ENCODE data around the gene DNMT1.
A peak's percentile ranks its signal among the peaks of the same experiment; 100 is the strongest.

DNMT1 gene

GRCh38 chr19:10187315-10187714 lies 7.4 kb downstream of the DNMT1 start:
- H2BK120ac ChIP-seq (ENCODE audit: low read depth, low read length) = no peak overlapping the region
- H3K79me1 ChIP-seq (ENCODE audit: low read depth, low read length) = peaks cover 11% of the 10 kb centered on the region
- H2AK5ac ChIP-seq (ENCODE audit: low read depth, low read length) = no peak overlapping the region
- no peak overlapping the region for H3K18ac ChIP-seq (ENCODE audit: low read length)
- H2BK15ac ChIP-seq (ENCODE audit: low read length) = no peak overlapping the region
- no peak for DNase-seq (ENCODE audit: low spot score)
- no peak overlapping the region for H3K27ac ChIP-seq (replicated peaks; ENCODE audit: low read length)
- no peak overlapping the region for H3K4me3 ChIP-seq (ENCODE audit: low read length in 2 of 2)
- no peak overlapping the region for H2BK5ac ChIP-seq (ENCODE audit: low read length)
- no peak overlapping the region for H4K8ac ChIP-seq (ENCODE audit: low read depth, low read length)
- WGBS, 2 donors (ENCODE audit: extremely low coverage in 2 of 2, insufficient read length in 2 of 2, insufficient replicate concordance in 1 of 2) = no CpG with 5 or more reads among the region's 11 CpGs
- H4K91ac ChIP-seq (ENCODE audit: low read depth, low read length, poor library complexity) = no peak overlapping the region
- no peak overlapping the region for H3K14ac ChIP-seq (ENCODE audit: low read length)
- no peaks in the 10 kb centered on the region for H3K9me3 ChIP-seq (replicated peaks in 1 of 2; ENCODE audit: control insufficient read depth in 2 of 2, insufficient read depth in 1 of 2, low read depth in 1 of 2, low read length in 2 of 2)
- no peak overlapping the region for H3K23ac ChIP-seq (ENCODE audit: low read depth, low read length, poor library complexity)
- H3K4me2 ChIP-seq (ENCODE audit: insufficient read depth, low read length, poor library complexity, severe bottlenecking) = no peak overlapping the region
- H3K27me3 ChIP-seq (ENCODE audit: control insufficient read depth in 3 of 3, insufficient read depth in 3 of 3, low read depth in 1 of 3, low read length in 3 of 3) = no peaks in the 10 kb centered on the region
- no peak overlapping the region for H3K4ac ChIP-seq (ENCODE audit: low read length)
- H2BK12ac ChIP-seq (ENCODE audit: low read length) = no peak overlapping the region
- H3K36me3 ChIP-seq (replicated peaks in 1 of 2; ENCODE audit: control insufficient read depth in 2 of 2, insufficient read depth in 2 of 2, low read length in 2 of 2) = peaks cover 25 to 85% of the 10 kb centered on the region in 2 donors
- H3K9ac ChIP-seq (ENCODE audit: low read depth, low read length, poor library complexity) = no peak overlapping the region
- H2AFZ ChIP-seq (ENCODE audit: low read length) = no peak overlapping the region
- H3K4me1 ChIP-seq (ENCODE audit: control insufficient read depth in 2 of 2, insufficient read depth in 1 of 2, low read depth in 1 of 2, low read length in 2 of 2) = no peaks in the 10 kb centered on the region

GRCh38 chr19:10184636-10185035 lies 10.1 kb downstream of the DNMT1 start:
- peaks cover 31 to 87% of the 10 kb centered on the region in 2 donors for H3K36me3 ChIP-seq (replicated peaks in 1 of 2; ENCODE audit: control insufficient read depth in 2 of 2, insufficient read depth in 2 of 2, low read length in 2 of 2)
- no peak overlapping the region for H2AK5ac ChIP-seq (ENCODE audit: low read depth, low read length)
- H4K91ac ChIP-seq (ENCODE audit: low read depth, low read length, poor library complexity) = no peak overlapping the region
- H2AFZ ChIP-seq (ENCODE audit: low read length) = no peak overlapping the region
- H3K9ac ChIP-seq (ENCODE audit: low read depth, low read length, poor library complexity) = peak overlapping the region; percentile 3
- H2BK15ac ChIP-seq (ENCODE audit: low read length) = no peak overlapping the region
- no peak overlapping the region for H3K27ac ChIP-seq (replicated peaks; ENCODE audit: low read length)
- no peak overlapping the region for H2BK120ac ChIP-seq (ENCODE audit: low read depth, low read length)
- no peak overlapping the region for H3K4me3 ChIP-seq (ENCODE audit: low read length in 2 of 2)
- H3K4me2 ChIP-seq (ENCODE audit: insufficient read depth, low read length, poor library complexity, severe bottlenecking) = no peak overlapping the region
- no peak for DNase-seq (ENCODE audit: low spot score)
- H3K27me3 ChIP-seq (ENCODE audit: control insufficient read depth in 3 of 3, insufficient read depth in 3 of 3, low read depth in 1 of 3, low read length in 3 of 3) = no peaks in the 10 kb centered on the region
- no peaks in the 10 kb centered on the region for H3K9me3 ChIP-seq (replicated peaks in 1 of 2; ENCODE audit: control insufficient read depth in 2 of 2, insufficient read depth in 1 of 2, low read depth in 1 of 2, low read length in 2 of 2)
- H3K79me1 ChIP-seq (ENCODE audit: low read depth, low read length) = peaks cover 11% of the 10 kb centered on the region
- H2BK5ac ChIP-seq (ENCODE audit: low read length) = no peak overlapping the region
- H3K4me1 ChIP-seq (ENCODE audit: control insufficient read depth in 2 of 2, insufficient read depth in 1 of 2, low read depth in 1 of 2, low read length in 2 of 2) = no peaks in the 10 kb centered on the region
- no peak overlapping the region for H3K23ac ChIP-seq (ENCODE audit: low read depth, low read length, poor library complexity)
- WGBS, 2 donors (ENCODE audit: extremely low coverage in 2 of 2, insufficient read length in 2 of 2, insufficient replicate concordance in 1 of 2) = no CpG with 5 or more reads among the region's 5 CpGs
- H2BK12ac ChIP-seq (ENCODE audit: low read length) = no peak overlapping the region
- no peak overlapping the region for H4K8ac ChIP-seq (ENCODE audit: low read depth, low read length)
- no peak overlapping the region for H3K4ac ChIP-seq (ENCODE audit: low read length)
- no peak overlapping the region for H3K18ac ChIP-seq (ENCODE audit: low read length)
- H3K14ac ChIP-seq (ENCODE audit: low read length) = no peak overlapping the region

GRCh38 chr19:10183926-10184325 lies 10.8 kb downstream of the DNMT1 start:
- H3K36me3 ChIP-seq (replicated peaks in 1 of 2; ENCODE audit: control insufficient read depth in 2 of 2, insufficient read depth in 2 of 2, low read length in 2 of 2) = peaks cover 35 to 90% of the 10 kb centered on the region in 2 donors
- H3K18ac ChIP-seq (ENCODE audit: low read length) = no peak overlapping the region
- H3K27ac ChIP-seq (replicated peaks; ENCODE audit: low read length) = no peak overlapping the region
- H4K8ac ChIP-seq (ENCODE audit: low read depth, low read length) = no peak overlapping the region
- no peak overlapping the region for H2BK120ac ChIP-seq (ENCODE audit: low read depth, low read length)
- no peak overlapping the region for H3K4ac ChIP-seq (ENCODE audit: low read length)
- no peak overlapping the region for H3K4me2 ChIP-seq (ENCODE audit: insufficient read depth, low read length, poor library complexity, severe bottlenecking)
- H3K27me3 ChIP-seq (ENCODE audit: control insufficient read depth in 3 of 3, insufficient read depth in 3 of 3, low read depth in 1 of 3, low read length in 3 of 3) = no peaks in the 10 kb centered on the region
- no CpG with 5 or more reads among the region's 3 CpGs for WGBS, 2 donors (ENCODE audit: extremely low coverage in 2 of 2, insufficient read length in 2 of 2, insufficient replicate concordance in 1 of 2)
- no peak overlapping the region for H2AFZ ChIP-seq (ENCODE audit: low read length)
- H2BK15ac ChIP-seq (ENCODE audit: low read length) = no peak overlapping the region
- no peaks in the 10 kb centered on the region for H3K4me1 ChIP-seq (ENCODE audit: control insufficient read depth in 2 of 2, insufficient read depth in 1 of 2, low read depth in 1 of 2, low read length in 2 of 2)
- H3K14ac ChIP-seq (ENCODE audit: low read length) = no peak overlapping the region
- H3K4me3 ChIP-seq (ENCODE audit: low read length in 2 of 2) = no peak overlapping the region
- no peak overlapping the region for H2AK5ac ChIP-seq (ENCODE audit: low read depth, low read length)
- H2BK5ac ChIP-seq (ENCODE audit: low read length) = no peak overlapping the region
- no peaks in the 10 kb centered on the region for H3K9me3 ChIP-seq (replicated peaks in 1 of 2; ENCODE audit: control insufficient read depth in 2 of 2, insufficient read depth in 1 of 2, low read depth in 1 of 2, low read length in 2 of 2)
- no peak overlapping the region for H4K91ac ChIP-seq (ENCODE audit: low read depth, low read length, poor library complexity)
- H3K79me1 ChIP-seq (ENCODE audit: low read depth, low read length) = peaks cover 14% of the 10 kb centered on the region
- DNase-seq (ENCODE audit: low spot score) = no peak
- no peak overlapping the region for H2BK12ac ChIP-seq (ENCODE audit: low read length)
- peak overlapping the region; percentile 12 for H3K9ac ChIP-seq (ENCODE audit: low read depth, low read length, poor library complexity)
- no peak overlapping the region for H3K23ac ChIP-seq (ENCODE audit: low read depth, low read length, poor library complexity)

- Histone ChIP-seq H2BK120ac (ENCODE audit: low read depth, low read length) (no peak overlapping the region), H2BK5ac (ENCODE audit: low read length) (no peak overlapping the region), H2BK15ac (ENCODE audit: low read length) (no peak overlapping the region), H3K4ac (ENCODE audit: low read length) (no peak overlapping the region), H3K27ac (replicated peaks; ENCODE audit: low read length) (no peak overlapping the region), H3K18ac (ENCODE audit: low read length) (no peak overlapping the region), H2AK5ac (ENCODE audit: low read depth, low read length) (no peak overlapping the region), H4K8ac (ENCODE audit: low read depth, low read length) (no peak overlapping the region), H2BK12ac (ENCODE audit: low read length) (no peak overlapping the region), H4K91ac (ENCODE audit: low read depth, low read length, poor library complexity) (no peak overlapping the region), H3K4me1 (ENCODE audit: control insufficient read depth in 2 of 2, insufficient read depth in 1 of 2, low read depth in 1 of 2, low read length in 2 of 2) (no peaks in the 10 kb centered on the region), H3K14ac (ENCODE audit: low read length) (no peak overlapping the region), H3K23ac (ENCODE audit: low read depth, low read length, poor library complexity) (no peak overlapping the region), H3K9ac (ENCODE audit: low read depth, low read length, poor library complexity) (no peak overlapping the region), H3K4me2 (ENCODE audit: insufficient read depth, low read length, poor library complexity, severe bottlenecking) (no peak overlapping the region), H3K4me3 (ENCODE audit: low read length in 2 of 2) (no peak overlapping the region), H3K27me3 (ENCODE audit: control insufficient read depth in 3 of 3, insufficient read depth in 3 of 3, low read depth in 1 of 3, low read length in 3 of 3) (no peaks in the 10 kb centered on the region), H3K9me3 (replicated peaks in 1 of 2; ENCODE audit: control insufficient read depth in 2 of 2, insufficient read depth in 1 of 2, low read depth in 1 of 2, low read length in 2 of 2) (no peaks in the 10 kb centered on the region), H3K36me3 (replicated peaks in 1 of 2; ENCODE audit: control insufficient read depth in 2 of 2, insufficient read depth in 2 of 2, low read length in 2 of 2) (peaks cover 34 to 88% of the 10 kb centered on the region in 2 donors), H3K79me1 (ENCODE audit: low read depth, low read length) (peaks cover 14% of the 10 kb centered on the region), H2AFZ (ENCODE audit: low read length) (no peak overlapping the region)
- WGBS, 2 donors (ENCODE audit: extremely low coverage in 2 of 2, insufficient read length in 2 of 2, insufficient replicate concordance in 1 of 2) = no CpG with 5 or more reads among the region's 10 CpGs
- DNase-seq (ENCODE audit: low spot score) = no peak
Measured at GRCh38 chr19:10182847-10183246, 11.9 kb downstream of the DNMT1 start.

All from neuronal stem cell (in vitro differentiated cells).